HEK293T (cell line): ENCODE data around the gene IVL.

Source experiments
- BHLHE40 ChIP-seq: fragments of 450-650 bp; IDR thresholded peaks from 2 replicates; pipeline ENCODE4 v1.6.1; 2016; ENCODE audit warnings: mild to moderate bottlenecking, moderate library complexity, borderline replicate concordance
- ELF4 ChIP-seq: fragments of 450-650 bp; IDR thresholded peaks from 2 replicates; pipeline ENCODE4 v1.6.1; 2017; ENCODE audit warnings: antibody characterized with exemption
- FOXM1 ChIP-seq: fragments of 450-650 bp; IDR thresholded peaks from 2 replicates; pipeline ENCODE4 v1.6.1; 2017; ENCODE audit warnings: mild to moderate bottlenecking, borderline replicate concordance
- L3MBTL2 ChIP-seq: fragments of 450-650 bp; conservative IDR thresholded peaks from 2 replicates; pipeline ENCODE4 v1.6.1; 2016; ENCODE audit warnings: mild to moderate bottlenecking
- PKNOX1 ChIP-seq: fragments of 450-650 bp; IDR thresholded peaks from 2 replicates; pipeline ENCODE4 v1.6.1; 2016
- SP1 ChIP-seq: fragments of 450-650 bp; IDR thresholded peaks from 2 replicates; pipeline ENCODE4 v1.6.1; 2017
- SUZ12 ChIP-seq: fragments of 450-650 bp; IDR thresholded peaks from 2 replicates; pipeline ENCODE4 v1.6.1; 2016; ENCODE audit warnings: mild to moderate bottlenecking
- TARDBP ChIP-seq: fragments of 450-650 bp; IDR thresholded peaks from 2 replicates; pipeline ENCODE4 v1.6.1; 2016
- ZNF384 ChIP-seq: fragments of 450-650 bp; IDR thresholded peaks from 2 replicates; pipeline ENCODE4 v1.6.1; 2016

- TF ChIP-seq SP1 (no peak), FOXM1 (no peak), PKNOX1 (no peak), SUZ12 (no peak), BHLHE40 (no peak), L3MBTL2 (no peak), TARDBP (no peak), ELF4 (no peak), ZNF384 (no peak)
These were observed 38.4 kb downstream of the IVL start, which contains the start of gene SPRR5 for GRCh38 chr1:152946651-152947256.
